Measurements from ENCODE around the gene ITGA6. TPM values are rescaled to one million over a fixed set of nuclear protein-coding genes. Genes with fewer than 3 reads are reported as not detected.

The ITGA6 gene
- total RNA-seq, 5 donors from 2014 or later (not counting 1 experiment from before 2014, with no cell fraction given), result 50.7 to 188 (median 80.9) TPM

DNA sequence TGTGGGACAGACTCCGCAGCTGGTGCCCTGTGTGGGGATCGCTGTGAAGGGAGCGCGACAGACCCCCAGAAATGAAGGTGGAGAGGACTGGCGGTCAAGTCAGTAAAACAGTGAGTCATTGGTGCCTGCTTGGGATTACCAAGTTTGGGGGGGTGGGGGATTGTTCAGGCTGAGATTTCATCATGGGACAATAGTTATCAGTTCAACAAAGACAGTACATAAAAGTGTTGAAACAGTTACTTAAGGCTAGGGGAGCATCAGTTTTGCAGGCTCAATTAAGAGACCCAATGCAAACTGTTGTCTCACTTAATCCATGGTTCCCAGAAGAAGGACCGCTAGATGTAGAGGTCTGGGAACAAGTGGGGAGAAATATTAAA, 86.1 kb downstream of the ITGA6 start:
- H3K9me3 Mint-ChIP-seq, result peaks cover 6 to 33% (median 27%) of the 10 kb centered on the region in 3 donors
- H3K4me3 ChIP-seq (ENCODE audit: control insufficient read depth in 1 of 2, extremely low read depth in 1 of 2, low read length in 1 of 2), result no peak overlapping the region
- H3K27ac ChIP-seq (ENCODE audit: low read length), result no peak overlapping the region
- no peaks in the 10 kb centered on the region for H3K27me3 ChIP-seq (replicated peaks in 1 of 2; ENCODE audit: control insufficient read depth in 2 of 2, extremely low read depth in 1 of 2, insufficient read depth in 2 of 2, low read length in 1 of 2)
- H3K27ac Mint-ChIP-seq, result no peak overlapping the region
- peaks cover 0 to 15% of the 10 kb centered on the region in 2 experiments for H3K4me1 ChIP-seq (ENCODE audit: control insufficient read depth in 1 of 2, extremely low read depth in 1 of 2, insufficient read depth in 2 of 2, low read length in 2 of 2)
- ChIA-PET CTCF (no interaction called here), POLR2A (no interaction called here)
- WGBS (ENCODE audit: insufficient coverage), result 97% methylated on average over 5 of the region's 6 CpGs
- ATAC-seq (replicated peaks in 1 of 4), result no peak
- H3K9me3 ChIP-seq, result peaks cover 2% of the 10 kb centered on the region
- H3K36me3 ChIP-seq (ENCODE audit: control insufficient read depth in 2 of 2, extremely low read depth in 1 of 2, insufficient read depth in 1 of 2, low read length in 1 of 2), result peaks cover 2 to 5% of the 10 kb centered on the region in 2 donors
- peaks cover 29 to 40% (median 31%) of the 10 kb centered on the region in 3 donors for H3K4me1 Mint-ChIP-seq
- H3K36me3 Mint-ChIP-seq, result peaks cover 17% of the 10 kb centered on the region
- H3K4me3 Mint-ChIP-seq, result no peak overlapping the region
- DNase-seq, result no peak
- H3K27me3 Mint-ChIP-seq, result no peaks in the 10 kb centered on the region

DNA sequence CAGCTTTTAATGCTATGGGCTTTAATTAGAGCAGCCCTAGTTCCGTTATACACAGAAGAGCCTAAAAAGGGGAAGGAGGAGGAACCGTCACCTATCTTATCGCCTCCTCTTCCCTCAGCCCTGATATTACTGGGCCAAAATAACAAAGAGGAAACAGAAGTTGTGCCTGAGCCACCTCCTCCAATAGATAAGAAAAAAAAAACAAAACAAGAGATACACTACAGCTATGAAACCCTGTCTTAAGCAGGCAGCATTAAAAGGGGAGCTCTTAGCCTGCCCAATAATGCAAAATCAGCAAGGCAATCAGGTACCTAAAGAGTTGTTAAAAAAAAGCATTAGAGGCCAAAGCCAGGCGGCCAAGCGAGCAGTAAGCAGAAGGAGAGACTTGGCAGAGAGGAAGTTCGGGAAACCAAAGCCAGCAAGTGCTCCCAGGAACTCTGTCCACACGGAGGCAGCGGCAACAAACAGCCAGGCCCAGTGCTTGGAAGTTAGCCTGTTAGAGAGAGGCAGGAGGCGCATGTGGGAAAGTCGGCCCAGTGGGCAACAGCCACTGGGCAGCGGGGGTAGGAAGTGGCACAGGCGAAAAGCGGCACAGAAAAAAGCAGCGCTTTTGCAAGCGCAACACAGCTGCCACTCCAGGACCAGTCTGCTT, 86.7 kb downstream of the ITGA6 start:
- Mint-ChIP-seq H3K27ac (no peak overlapping the region), H3K9me3 (peaks cover 6 to 33% (median 27%) of the 10 kb centered on the region in 3 donors), H3K4me3 (no peak overlapping the region), H3K4me1 (peaks cover 23 to 34% (median 27%) of the 10 kb centered on the region in 3 donors), H3K27me3 (no peaks in the 10 kb centered on the region), H3K36me3 (peaks cover 16% of the 10 kb centered on the region)
- Histone ChIP-seq H3K27ac (ENCODE audit: low read length) (no peak overlapping the region), H3K4me1 (ENCODE audit: control insufficient read depth in 1 of 2, extremely low read depth in 1 of 2, insufficient read depth in 2 of 2, low read length in 2 of 2) (peaks cover 0 to 15% of the 10 kb centered on the region in 2 experiments), H3K27me3 (replicated peaks in 1 of 2; ENCODE audit: control insufficient read depth in 2 of 2, extremely low read depth in 1 of 2, insufficient read depth in 2 of 2, low read length in 1 of 2) (no peaks in the 10 kb centered on the region), H3K4me3 (ENCODE audit: control insufficient read depth in 1 of 2, extremely low read depth in 1 of 2, low read length in 1 of 2) (no peak overlapping the region), H3K36me3 (ENCODE audit: control insufficient read depth in 2 of 2, extremely low read depth in 1 of 2, insufficient read depth in 1 of 2, low read length in 1 of 2) (peaks cover 0 to 5% of the 10 kb centered on the region in 2 donors), H3K9me3 (peaks cover 2% of the 10 kb centered on the region)
- DNase-seq, result no peak
- 100% methylated on average over 10 of the region's 15 CpGs for WGBS (ENCODE audit: insufficient coverage)
- no peak for ATAC-seq (replicated peaks in 1 of 4)
- POLR2A ChIA-PET, result no interaction called here
- CTCF ChIA-PET, result interaction anchor here in 1 of 2 donors (0.6 kb wide), 1 partner anchor 1027 kb away, joined by 3 read pairs; no protein-coding TSS in a partner anchor

DNA sequence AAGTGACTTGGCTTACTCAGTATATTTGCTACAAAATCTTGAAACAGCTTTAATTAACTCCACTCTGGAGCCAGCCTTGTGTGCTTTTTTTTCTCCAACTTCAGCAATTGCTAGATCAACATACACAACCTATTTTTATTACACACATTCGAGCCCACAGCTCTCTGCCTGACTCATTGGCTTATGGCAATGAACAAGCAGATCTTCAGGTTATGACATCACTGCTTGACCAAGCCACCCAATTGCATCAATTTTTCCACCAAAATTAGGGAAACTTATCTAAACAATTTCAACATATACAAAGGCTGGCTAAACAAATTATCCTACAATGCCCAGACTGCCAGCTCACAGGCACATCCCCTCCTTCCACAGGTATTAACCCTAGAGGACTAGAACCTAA, 88.9 kb downstream of the ITGA6 start:
- H3K36me3 ChIP-seq (ENCODE audit: control insufficient read depth in 2 of 2, extremely low read depth in 1 of 2, insufficient read depth in 1 of 2, low read length in 1 of 2), result peaks cover 0 to 5% of the 10 kb centered on the region in 2 donors
- no peak overlapping the region for H3K4me3 ChIP-seq (ENCODE audit: control insufficient read depth in 1 of 2, extremely low read depth in 1 of 2, low read length in 1 of 2)
- no peaks in the 10 kb centered on the region for H3K27me3 ChIP-seq (replicated peaks in 1 of 2; ENCODE audit: control insufficient read depth in 2 of 2, extremely low read depth in 1 of 2, insufficient read depth in 2 of 2, low read length in 1 of 2)
- H3K9me3 ChIP-seq, result peaks cover 2% of the 10 kb centered on the region
- Mint-ChIP-seq H3K4me1 (peaks cover 3 to 15% (median 9%) of the 10 kb centered on the region in 3 donors), H3K27me3 (no peaks in the 10 kb centered on the region), H3K36me3 (peaks cover 30% of the 10 kb centered on the region), H3K9me3 (peaks cover 11 to 45% (median 38%) of the 10 kb centered on the region in 3 donors), H3K4me3 (no peak overlapping the region), H3K27ac (no peak overlapping the region)
- CTCF ChIA-PET, result no interaction called here
- H3K4me1 ChIP-seq (ENCODE audit: control insufficient read depth in 1 of 2, extremely low read depth in 1 of 2, insufficient read depth in 2 of 2, low read length in 2 of 2), result peaks cover 0 to under 1% of the 10 kb centered on the region in 2 experiments
- no peak overlapping the region for H3K27ac ChIP-seq (ENCODE audit: low read length)
- POLR2A ChIA-PET, result no interaction called here
- DNase-seq (no peak), ATAC-seq (replicated peaks in 1 of 4) (no peak)
- 55% methylated on average over 1 of the region's 1 CpG for WGBS (ENCODE audit: insufficient coverage)

DNA sequence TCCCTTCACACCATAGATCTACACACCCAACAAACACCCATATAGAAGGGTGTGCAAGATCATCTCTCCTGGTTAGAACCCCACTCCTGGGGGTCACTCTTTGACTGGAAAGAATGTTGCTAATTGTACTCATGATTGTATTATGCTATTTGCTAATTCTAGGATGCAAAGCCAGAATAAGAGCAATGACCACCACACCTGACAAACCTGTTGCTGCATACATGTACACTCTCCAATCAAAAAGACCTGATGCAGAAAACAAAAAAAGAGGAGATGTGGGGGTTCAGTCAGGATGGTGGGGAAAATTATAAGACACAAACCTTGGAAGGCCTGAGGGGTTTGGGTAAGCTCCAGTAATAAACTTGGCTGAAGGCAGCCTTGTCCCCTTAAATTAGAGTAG, 91.6 kb downstream of the ITGA6 start:
- no peaks in the 10 kb centered on the region for H3K4me1 ChIP-seq (ENCODE audit: control insufficient read depth in 1 of 2, extremely low read depth in 1 of 2, insufficient read depth in 2 of 2, low read length in 2 of 2)
- H3K9me3 ChIP-seq, result no peaks in the 10 kb centered on the region
- H3K36me3 Mint-ChIP-seq, result peaks cover 17% of the 10 kb centered on the region
- peaks cover 0 to 3% of the 10 kb centered on the region in 2 donors for H3K36me3 ChIP-seq (ENCODE audit: control insufficient read depth in 2 of 2, extremely low read depth in 1 of 2, insufficient read depth in 1 of 2, low read length in 1 of 2)
- H3K27me3 ChIP-seq (replicated peaks in 1 of 2; ENCODE audit: control insufficient read depth in 2 of 2, extremely low read depth in 1 of 2, insufficient read depth in 2 of 2, low read length in 1 of 2), result no peaks in the 10 kb centered on the region
- ChIA-PET POLR2A (no interaction called here), CTCF (no interaction called here)
- H3K27ac ChIP-seq (ENCODE audit: low read length), result no peak overlapping the region
- DNase-seq (no peak), ATAC-seq (replicated peaks in 1 of 4) (no peak)
- H3K4me3 ChIP-seq (ENCODE audit: control insufficient read depth in 1 of 2, extremely low read depth in 1 of 2, low read length in 1 of 2), result no peak overlapping the region
- no peak overlapping the region for H3K27ac Mint-ChIP-seq
- H3K4me3 Mint-ChIP-seq, result no peak overlapping the region
- peaks cover 0 to 8% (median 4%) of the 10 kb centered on the region in 3 donors for H3K4me1 Mint-ChIP-seq
- H3K9me3 Mint-ChIP-seq, result peaks cover 11 to 27% (median 22%) of the 10 kb centered on the region in 3 donors
- no peaks in the 10 kb centered on the region for H3K27me3 Mint-ChIP-seq

DNA sequence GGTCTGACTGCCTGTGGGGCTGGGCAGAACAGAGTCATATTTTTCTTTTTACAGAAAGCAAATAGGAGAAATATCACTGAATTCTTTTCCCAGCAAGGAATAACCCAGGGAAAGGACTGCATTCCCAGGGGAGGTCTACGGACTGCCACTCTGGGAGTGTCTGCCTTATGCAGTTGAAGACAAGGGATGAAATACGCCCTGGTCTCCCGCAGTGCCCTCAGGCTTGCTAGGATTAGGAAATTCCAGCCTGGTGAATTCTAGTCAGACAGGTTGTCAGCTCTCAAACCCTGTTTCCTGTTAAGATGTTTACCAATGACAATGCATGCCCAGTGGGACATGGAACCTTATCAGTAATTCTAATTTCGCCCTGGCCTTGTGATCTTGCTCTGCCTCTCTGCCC, 98.2 kb downstream of the ITGA6 start:
- WGBS (ENCODE audit: insufficient coverage), result 100% methylated on average over 3 of the region's 4 CpGs
- ATAC-seq (replicated peaks in 1 of 4), result no peak
- peaks cover under 1 to 3% of the 10 kb centered on the region in 2 donors for H3K36me3 ChIP-seq (ENCODE audit: control insufficient read depth in 2 of 2, extremely low read depth in 1 of 2, insufficient read depth in 1 of 2, low read length in 1 of 2)

DNA sequence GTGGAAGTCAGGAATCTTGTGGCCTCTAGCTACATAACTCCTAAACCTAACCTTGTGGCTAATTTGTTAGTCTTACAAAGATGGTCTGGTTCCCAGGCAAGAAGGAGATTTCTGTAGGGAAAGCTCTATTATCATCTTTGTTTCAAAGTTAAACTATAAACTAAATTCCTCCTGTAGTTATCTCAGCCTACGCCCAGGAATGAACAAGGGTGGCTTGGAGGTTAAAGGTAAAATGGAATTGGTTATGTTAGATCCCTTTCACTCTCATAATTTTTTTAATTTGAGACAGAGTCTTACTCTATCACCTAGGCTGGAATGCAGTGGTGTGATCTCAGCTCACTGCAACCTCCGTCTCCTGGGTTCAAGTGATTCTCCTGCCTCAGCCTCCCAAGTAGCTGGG, 103.9 kb downstream of the ITGA6 start:
- ATAC-seq (replicated peaks in 1 of 4) (no peak), DNase-seq (no peak)
- H3K4me3 ChIP-seq (ENCODE audit: control insufficient read depth in 1 of 2, extremely low read depth in 1 of 2, low read length in 1 of 2), result no peak overlapping the region
- peaks cover 12 to 45% (median 25%) of the 10 kb centered on the region in 3 donors for H3K9me3 Mint-ChIP-seq
- no peak overlapping the region for H3K27ac Mint-ChIP-seq
- H3K27me3 Mint-ChIP-seq, result no peaks in the 10 kb centered on the region
- H3K36me3 ChIP-seq (ENCODE audit: control insufficient read depth in 2 of 2, extremely low read depth in 1 of 2, insufficient read depth in 1 of 2, low read length in 1 of 2), result peaks cover 3 to 8% of the 10 kb centered on the region in 2 donors
- peaks cover 0 to 2% (median 0%) of the 10 kb centered on the region in 3 donors for H3K4me1 Mint-ChIP-seq
- ChIA-PET POLR2A (interaction anchor here in 1 of 2 donors (0.5 kb wide), 1 partner anchor 81 kb away, joined by 3 read pairs; no protein-coding TSS in a partner anchor), CTCF (no interaction called here)
- H3K27me3 ChIP-seq (replicated peaks in 1 of 2; ENCODE audit: control insufficient read depth in 2 of 2, extremely low read depth in 1 of 2, insufficient read depth in 2 of 2, low read length in 1 of 2), result no peaks in the 10 kb centered on the region
- no CpG with 5 or more reads among the region's 2 CpGs for WGBS (ENCODE audit: insufficient coverage)
- H3K4me1 ChIP-seq (ENCODE audit: control insufficient read depth in 1 of 2, extremely low read depth in 1 of 2, insufficient read depth in 2 of 2, low read length in 2 of 2), result no peaks in the 10 kb centered on the region
- peaks cover 56% of the 10 kb centered on the region for H3K36me3 Mint-ChIP-seq
- H3K9me3 ChIP-seq, result peaks cover 4% of the 10 kb centered on the region
- H3K4me3 Mint-ChIP-seq, result no peak overlapping the region
- no peak overlapping the region for H3K27ac ChIP-seq (ENCODE audit: low read length)

More for the DNA sequence above, 98.2 kb downstream of the ITGA6 start:
- Histone ChIP-seq H3K4me3 (ENCODE audit: control insufficient read depth in 1 of 2, extremely low read depth in 1 of 2, low read length in 1 of 2) (no peak overlapping the region), H3K27me3 (replicated peaks in 1 of 2; ENCODE audit: control insufficient read depth in 2 of 2, extremely low read depth in 1 of 2, insufficient read depth in 2 of 2, low read length in 1 of 2) (no peaks in the 10 kb centered on the region), H3K9me3 (no peaks in the 10 kb centered on the region), H3K4me1 (ENCODE audit: control insufficient read depth in 1 of 2, extremely low read depth in 1 of 2, insufficient read depth in 2 of 2, low read length in 2 of 2) (no peaks in the 10 kb centered on the region), H3K27ac (ENCODE audit: low read length) (no peak overlapping the region)
- POLR2A ChIA-PET, result no interaction called here
- peaks cover 31% of the 10 kb centered on the region for H3K36me3 Mint-ChIP-seq
- H3K4me3 Mint-ChIP-seq, result no peak overlapping the region
- peaks cover 13 to 31% (median 22%) of the 10 kb centered on the region in 3 donors for H3K9me3 Mint-ChIP-seq
- no peaks in the 10 kb centered on the region for H3K4me1 Mint-ChIP-seq
- CTCF ChIA-PET, result no interaction called here
- DNase-seq, result no peak
- H3K27ac Mint-ChIP-seq, result no peak overlapping the region
- H3K27me3 Mint-ChIP-seq, result no peaks in the 10 kb centered on the region

Data from T-cell (primary cell).